Mesenteric fat pad (tissue), 1 donor: ENCODE results near the gene FDPS. TPM values are rescaled to one million over a fixed set of nuclear protein-coding genes. Genes with fewer than 3 reads are reported as not detected.

ENCODE experiments used
- DNase-seq: peaks from one replicate; pipeline ENCODE4 v3.0.0-alpha.2; 2020; ENCODE audit warnings: low spot score
- total RNA-seq: library from RNA; stranded (reverse); fragmentation: NEBNext Ultra II Directional; extraction: Animal tissue kit (Norgen Biotek cat#: 25700); gene quantifications from one replicate; pipeline ENCODE4 v1.2.1, GENCODE V29; 2021
- donor health status: DM: yes; HTN: yes; CAD: no.

The FDPS gene
- total RNA-seq, 1 donor from 2014 or later: 91.7 TPM

DNA sequence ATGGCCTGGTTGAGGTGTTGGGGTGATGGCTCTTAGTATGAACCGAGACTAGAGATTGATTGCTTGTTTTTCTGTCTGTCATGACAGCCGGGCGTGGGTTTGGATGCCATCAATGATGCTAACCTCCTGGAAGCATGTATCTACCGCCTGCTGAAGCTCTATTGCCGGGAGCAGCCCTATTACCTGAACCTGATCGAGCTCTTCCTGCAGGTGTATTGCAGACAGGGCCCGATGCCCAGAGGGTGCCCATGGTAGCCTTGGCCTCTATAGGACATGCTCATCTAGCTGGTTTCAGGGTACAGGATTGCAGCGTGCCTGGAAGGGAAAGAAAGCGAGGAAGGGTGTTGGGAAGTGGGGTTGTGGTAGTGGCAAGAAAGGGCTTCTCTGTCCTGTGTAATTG, 9.4 kb downstream of the FDPS start:
- no peak for DNase-seq

DNA sequence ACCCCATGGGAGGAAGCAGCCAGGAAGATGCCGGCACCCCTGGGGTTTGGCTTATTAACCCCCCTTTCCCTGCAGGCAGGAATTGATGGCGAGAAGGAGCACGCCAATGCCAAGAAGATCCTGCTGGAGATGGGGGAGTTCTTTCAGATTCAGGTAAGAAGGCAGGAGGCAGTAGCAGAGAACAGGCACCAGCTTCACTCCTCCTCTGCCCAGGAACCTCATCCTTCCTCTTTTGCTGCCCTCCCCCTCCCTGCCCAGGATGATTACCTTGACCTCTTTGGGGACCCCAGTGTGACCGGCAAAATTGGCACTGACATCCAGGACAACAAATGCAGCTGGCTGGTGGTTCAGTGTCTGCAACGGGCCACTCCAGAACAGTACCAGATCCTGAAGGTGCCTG, 10.9 kb downstream of the FDPS start:
- no peak for DNase-seq

DNA sequence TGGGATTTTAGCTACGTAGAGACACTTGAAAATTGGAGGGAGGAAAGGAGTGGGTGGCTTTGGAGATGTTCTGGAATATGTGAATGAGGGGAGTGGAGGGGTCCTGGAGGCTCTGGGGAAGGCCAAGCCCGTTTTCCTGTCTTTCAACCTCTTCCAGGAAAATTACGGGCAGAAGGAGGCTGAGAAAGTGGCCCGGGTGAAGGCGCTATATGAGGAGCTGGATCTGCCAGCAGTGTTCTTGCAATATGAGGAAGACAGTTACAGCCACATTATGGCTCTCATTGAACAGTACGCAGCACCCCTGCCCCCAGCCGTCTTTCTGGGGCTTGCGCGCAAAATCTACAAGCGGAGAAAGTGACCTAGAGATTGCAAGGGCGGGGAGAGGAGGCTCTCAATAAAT, 11.6 kb downstream of the FDPS start:
- DNase-seq: no peak

DNA sequence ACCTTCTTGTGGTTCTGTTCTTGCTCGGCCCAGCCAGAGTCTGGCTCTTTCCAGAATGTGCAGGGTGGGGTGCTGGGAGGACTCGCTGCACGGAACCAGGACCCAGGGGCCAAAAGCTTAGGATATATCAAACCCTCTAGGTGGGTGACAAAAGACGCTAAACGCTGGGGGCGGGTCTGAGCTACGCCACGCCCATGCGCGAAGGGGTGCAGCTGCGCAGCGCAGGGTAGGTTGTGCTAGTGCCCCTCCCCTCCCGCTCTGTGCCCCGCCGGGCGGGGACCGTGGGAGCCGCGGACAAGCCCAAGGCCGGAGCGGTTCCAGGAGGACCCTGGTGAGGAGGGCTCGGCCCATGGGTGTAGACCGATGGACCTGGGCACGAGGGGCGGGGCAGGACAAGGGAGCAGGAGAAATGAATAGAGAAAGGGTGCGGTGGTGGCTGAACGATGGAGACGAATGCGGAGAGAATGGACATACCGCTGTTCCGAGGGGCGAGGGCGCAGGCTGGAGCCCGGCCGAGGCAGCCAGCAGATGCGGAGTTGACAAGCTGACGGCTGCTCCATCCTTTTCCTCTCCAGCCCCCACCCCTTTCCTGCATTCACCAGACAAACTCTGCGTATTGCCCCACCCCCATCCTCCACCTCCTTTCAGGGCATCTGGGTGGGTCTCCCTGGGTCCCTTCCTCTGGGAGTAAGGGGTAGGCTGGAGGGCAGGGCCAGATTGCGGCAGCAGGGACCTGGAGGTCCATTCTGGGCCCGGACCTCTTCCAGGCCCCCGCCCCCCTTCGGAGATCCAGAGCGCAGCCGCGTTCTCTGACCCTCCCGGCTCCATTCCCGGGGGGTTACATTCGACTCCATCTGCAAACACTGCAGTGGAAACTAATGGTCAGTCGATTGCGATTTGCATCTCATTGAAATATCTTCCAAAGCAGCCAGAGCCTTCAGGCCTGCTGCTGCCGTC, 12.3 kb downstream of the FDPS start, which contains the start of gene RUSC1:
TSS of gene RUSC1 (plus strand) at position 234 of the 957 bp plus-strand sequence. CDS start 880 bp downstream, outside the sequence.
- DNase-seq: peak; percentile 92

DNA sequence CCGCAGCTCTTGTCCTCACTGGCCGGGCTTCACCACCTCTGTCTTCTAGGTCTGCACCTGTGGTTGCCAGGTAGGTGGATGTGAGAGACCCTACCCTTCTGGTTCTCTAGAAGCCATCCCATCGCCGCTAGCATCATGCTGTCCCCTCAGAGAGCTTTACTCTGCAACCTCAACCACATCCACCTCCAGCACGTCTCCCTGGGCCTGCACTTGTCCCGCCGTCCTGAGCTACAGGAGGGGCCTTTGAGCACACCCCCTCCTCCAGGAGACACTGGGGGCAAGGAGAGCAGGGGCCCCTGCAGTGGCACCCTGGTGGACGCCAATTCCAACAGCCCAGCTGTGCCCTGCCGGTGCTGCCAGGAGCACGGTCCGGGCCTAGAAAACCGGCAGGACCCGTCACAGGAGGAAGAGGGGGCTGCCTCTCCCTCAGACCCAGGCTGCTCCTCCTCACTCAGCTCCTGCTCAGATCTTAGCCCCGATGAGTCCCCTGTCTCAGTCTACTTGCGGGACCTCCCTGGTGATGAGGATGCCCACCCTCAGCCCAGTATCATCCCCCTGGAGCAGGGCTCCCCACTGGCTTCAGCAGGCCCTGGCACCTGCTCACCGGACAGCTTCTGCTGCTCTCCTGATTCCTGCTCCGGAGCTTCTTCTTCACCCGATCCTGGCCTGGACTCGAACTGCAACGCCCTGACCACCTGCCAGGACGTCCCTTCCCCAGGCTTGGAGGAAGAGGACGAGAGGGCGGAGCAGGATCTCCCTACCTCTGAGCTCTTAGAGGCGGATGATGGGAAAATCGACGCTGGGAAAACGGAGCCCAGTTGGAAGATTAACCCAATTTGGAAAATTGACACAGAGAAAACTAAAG, 13.2 kb downstream of the FDPS start:
- peak; percentile 86 for DNase-seq

DNA sequence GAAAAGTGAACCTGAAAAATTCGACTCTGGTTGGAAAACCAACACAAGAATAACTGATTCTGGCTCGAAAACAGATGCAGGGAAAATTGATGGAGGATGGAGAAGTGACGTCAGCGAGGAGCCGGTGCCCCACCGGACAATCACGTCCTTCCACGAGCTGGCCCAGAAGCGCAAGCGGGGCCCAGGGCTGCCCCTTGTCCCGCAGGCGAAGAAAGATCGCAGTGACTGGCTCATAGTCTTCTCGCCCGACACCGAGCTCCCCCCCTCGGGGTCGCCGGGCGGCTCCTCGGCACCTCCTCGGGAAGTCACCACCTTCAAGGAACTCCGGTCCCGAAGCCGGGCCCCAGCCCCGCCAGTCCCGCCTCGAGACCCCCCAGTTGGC, 13.9 kb downstream of the FDPS start:
- peak; percentile 90 for DNase-seq

DNA sequence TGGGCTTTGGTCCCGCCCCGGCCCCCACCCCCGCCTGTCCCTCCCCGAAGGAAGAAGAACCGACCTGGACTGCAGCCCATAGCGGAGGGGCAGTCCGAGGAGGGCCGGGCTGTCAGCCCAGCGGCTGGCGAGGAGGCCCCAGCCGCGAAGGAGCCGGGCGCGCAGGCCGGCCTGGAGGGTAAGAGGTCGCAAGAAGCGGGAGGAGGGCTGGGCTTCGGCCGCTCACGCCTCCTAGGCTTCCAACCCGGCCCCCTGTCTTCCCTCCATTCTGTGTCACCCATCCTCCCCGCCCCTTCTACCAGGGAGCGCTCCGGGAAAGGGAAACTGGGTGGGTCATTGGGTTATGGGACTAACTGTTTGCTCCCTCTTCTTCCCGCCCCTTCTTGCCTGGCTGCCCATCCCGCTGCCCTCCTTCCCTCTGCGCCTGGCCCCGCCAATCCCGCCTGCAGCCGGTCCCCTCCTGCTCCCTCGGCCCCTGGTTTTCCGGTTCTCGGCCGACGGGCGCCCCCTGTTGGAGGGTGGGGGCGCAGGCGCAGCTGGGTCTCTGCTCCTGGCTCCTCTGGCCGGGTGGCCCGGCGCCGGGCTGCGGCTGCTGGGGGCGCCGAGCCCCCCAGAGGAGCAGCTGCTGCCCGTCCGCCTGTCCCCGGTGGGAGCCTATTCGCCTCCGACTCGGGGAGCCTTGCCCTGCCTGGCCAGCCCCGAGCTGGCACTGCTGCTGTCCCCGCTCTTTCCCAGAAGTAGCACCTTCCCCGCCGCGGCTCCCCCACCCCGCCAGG, 14.5 kb downstream of the FDPS start:
- peak; percentile 97 for DNase-seq

DNA sequence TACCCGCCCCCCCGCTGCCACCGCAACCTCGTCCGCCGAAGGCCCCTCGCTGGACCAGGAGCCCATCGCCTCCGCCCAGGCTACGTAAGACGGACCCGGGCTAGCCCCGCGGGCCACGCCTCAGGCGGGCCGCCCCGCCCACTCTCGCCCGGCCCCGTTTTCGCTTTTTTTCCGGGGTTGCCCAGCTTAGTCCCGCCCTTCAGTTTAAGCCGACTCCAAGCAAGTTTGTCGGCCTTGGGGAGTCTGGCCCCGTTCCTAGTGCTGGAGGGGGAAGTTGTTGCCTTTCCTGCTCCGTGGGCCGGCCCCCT, 15.0 kb downstream of the FDPS start:
- peak; percentile 96 for DNase-seq

DNA sequence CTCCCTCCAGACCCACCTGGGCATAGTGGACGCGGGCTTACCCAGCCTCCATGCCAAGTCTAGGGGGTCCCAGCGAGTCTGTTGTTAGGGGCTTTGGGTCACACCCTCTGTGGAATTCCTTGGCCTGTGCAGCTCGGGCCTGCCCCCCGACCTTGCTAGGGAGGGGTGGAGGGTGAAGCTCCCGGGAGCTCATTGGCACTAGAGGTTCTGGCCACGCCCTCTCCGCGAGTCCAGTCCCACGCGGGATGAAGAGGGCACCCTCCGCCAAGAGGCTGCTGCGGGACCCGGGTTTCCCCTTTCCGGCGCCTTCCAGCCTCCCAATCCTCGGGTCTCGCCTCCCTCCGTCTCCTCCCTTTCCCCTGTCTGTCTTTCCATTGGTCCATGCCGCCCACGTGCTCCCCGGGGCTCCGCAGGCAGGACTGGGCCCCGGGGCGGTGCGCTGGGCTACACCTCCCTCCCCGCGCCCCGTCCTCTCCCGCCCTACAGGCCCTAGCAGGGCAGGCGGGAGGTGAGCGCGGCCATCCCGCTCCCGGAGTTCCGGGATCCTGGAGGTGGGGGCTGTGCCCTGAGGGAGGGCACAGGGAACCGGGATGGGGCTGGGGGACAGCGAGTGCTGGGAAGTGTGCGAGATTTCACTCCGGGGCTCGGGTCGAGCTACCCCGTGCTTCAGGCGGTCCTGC, 15.5 kb downstream of the FDPS start:
- peak; percentile 97 for DNase-seq

DNA sequence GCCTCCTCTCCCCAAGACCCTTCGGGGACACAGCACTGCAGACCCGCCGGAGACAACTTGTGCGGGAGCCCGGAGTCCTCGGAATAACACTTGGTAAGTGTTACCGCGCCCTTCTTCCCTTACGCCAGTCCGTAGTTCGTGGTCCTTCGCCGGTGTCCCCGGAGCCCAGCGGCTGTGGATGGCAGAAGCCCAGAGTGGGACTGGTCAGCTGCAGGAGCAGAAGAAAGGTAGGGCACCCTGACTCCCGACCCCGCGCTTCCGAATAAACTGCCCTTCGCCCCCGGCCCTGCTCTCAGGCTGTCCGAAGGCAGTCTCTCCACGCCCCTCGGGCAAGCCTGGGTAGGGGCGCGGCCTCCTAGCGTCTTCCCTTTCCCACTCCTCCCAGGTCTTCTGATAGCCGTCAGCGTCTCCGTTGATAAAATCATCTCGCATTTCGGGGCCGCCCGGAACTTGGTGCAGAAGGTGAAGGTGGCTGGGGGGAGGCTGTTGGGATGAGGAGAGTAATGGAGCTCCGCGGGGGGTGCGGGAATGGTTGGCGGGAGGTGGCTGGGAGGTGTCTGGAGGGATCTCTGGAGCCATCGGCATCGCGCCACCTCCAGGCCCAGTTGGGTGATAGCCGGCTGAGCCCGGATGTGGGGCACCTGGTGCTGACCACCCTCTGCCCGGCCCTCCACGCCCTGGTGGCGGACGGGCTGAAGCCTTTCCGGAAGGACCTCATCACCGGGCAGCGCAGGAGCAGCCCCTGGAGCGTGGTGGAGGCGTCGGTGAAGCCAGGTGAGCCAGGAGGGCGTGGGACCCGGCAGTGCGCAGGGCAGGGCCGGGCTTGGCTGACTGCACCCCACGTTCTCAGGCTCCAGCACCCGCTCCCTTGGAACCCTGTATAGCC, 16.3 kb downstream of the FDPS start:
- peak; percentile 90 for DNase-seq

DNA sequence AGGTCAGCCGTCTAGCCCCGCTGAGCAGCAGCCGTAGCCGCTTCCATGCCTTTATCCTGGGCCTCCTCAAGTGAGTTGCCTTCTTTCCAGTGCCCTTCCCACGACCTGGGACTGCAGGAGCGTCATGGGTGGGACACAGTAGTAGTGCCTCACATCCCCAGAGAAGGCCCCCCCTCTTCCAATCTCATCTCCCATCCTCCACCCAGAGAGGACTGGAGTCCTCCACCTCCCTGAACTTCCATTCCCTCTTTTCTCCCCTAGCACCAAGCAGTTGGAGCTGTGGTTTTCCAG, 16.9 kb downstream of the FDPS start:
- no peak for DNase-seq

DNA sequence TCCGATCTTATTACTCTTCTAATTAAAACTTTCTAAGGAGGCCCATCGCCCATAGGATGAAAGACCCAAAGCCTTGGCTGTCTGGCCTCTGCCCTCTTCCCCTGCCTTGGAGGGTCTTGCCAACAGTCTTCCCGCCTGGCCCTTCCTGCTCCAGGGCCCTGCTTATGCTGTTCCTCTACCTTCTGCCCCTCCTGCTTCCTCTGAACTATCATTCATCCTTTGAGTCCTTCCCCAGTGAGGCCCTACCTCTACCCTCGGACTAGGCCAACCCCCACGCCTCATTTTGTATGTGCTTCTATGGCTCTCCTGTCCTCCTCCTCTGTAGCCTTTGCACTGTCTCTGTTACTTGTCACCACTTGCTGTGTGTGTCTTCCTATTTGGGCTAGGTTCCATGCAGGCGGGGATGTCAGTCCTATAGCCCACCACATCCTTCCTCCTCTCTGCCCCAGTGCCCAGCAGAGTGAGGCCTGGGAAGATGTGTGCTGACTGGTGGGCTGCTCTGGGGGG, 17.4 kb downstream of the FDPS start:
- peak; percentile 72 for DNase-seq

DNA sequence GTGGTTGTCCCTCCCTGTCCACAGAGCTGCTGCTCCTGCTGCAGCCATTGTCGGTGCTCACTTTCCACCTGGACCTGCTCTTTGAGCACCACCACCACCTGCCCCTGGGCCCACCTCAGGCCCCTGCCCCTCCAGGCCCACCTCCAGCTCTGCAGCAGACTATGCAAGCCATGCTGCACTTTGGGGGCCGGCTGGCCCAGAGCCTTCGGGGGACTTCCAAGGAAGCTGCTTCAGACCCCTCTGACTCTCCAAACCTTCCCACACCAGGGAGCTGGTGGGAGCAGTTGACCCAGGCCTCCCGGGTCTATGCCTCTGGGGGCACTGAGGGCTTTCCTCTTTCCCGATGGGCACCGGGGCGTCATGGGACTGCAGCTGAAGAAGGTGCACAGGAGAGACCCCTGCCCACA, 18.0 kb downstream of the FDPS start:
- DNase-seq: peak; percentile 89

DNA sequence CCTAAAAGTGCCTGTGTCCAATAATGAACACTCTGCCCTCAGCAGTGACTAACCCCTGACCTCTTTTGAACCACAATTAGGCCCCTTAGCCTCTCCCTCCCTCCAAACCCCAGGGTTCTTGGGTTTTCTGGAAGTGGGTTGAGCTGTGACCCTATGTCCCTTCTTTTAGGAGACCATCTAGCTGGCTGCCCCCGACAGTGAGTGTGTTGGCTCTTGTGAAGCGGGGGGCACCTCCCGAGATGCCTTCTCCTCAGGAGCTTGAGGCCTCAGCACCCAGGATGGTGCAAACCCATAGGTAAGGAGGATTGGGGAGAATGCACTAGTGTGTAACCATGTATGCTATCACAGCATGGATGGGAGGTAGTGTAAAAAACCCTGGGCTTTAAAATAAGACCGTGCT, 19.3 kb downstream of the FDPS start:
- DNase-seq: peak; percentile 41

DNA sequence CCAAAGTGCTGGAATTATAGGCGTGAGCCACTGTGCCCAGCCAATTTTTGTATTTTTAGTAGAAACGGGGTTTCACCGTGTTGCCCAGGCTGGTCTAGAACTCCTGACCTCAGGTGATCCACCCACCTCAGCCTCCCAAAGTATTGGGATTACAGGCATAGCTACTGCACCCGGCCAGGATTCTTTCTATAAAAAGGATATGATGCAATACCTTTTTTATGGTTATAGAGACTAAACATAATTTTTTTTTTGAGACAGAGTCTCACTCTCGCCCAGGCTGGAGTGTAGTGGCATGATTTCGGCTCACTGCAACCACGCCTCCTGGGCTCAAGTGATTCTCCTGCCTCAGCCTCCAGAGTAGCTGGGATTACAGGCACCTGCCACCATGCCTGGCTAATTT, 20.2 kb downstream of the FDPS start:
- peak; percentile 8 for DNase-seq

DNA sequence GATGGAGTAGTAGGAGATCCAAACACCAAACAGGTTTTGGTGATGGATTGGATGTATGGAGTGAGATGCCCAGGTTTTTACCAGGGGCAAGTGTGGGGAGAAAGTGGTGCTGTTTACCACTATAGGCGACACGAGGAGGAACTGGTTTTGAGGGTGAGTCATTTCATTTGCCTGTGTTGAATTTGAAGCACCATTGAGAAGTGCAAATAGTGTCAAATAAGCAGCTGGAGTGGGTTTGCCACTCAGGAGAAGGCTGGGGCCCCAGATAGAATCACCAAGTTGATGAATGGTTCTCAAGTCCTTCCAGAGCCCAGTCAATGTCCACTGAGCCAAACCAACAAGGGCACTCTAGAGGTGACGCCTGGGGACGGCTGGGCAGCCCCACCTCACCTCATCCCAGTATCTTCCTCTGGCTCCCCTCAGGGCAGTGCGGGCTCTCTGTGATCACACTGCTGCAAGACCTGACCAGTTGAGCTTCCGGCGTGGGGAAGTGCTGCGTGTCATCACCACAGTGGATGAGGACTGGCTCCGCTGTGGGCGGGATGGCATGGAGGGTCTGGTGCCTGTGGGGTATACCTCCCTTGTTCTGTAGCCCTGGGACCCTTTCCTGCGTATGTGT, 21.4 kb downstream of the FDPS start:
- DNase-seq: peak; percentile 68

DNA sequence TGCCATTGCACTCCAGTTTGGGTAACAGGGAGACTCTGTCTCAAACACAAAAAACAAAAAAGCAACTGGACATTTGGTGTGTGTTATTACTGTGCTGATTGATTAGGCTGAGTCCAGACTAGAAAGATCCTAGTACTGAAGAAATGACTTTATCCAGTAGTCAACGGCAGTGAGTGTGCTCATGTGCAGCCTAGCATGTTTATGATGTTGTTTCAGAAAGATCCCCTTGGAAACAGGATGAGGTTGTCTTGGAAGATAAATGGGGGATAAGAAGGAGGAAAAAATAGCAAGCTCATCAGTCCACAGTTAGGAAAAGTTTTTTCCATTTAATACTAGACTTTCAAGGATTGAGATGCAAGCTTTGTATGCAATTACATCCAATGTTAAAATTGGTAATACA, 26.3 kb downstream of the FDPS start:
- no peak for DNase-seq

DNA sequence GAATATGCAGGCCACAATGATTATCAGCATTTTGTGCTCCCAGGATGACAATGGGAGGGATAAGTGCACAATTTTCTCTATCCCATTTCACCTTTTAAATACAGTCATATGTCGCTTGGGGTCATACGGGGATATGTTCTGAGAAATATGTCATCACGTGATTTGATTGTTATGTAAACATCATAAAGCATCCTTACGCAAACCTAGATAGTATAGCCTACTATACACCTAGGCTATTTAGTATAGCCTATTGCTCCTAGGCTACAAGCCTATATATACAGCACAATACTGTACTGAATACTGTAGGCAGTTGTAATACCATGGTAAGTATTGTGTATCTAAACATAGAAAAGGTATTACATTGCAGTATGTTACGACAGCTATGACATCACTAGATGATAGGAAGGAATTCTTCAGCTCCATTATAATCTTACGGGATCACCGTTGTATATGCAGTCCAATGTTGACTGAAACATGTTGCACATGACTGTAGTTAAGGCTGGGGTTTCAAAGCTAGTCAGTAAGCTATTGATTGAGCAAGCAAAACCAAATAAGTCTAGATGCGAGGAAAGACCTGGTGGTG, 30.9 kb downstream of the FDPS start:
- no peak for DNase-seq

DNA sequence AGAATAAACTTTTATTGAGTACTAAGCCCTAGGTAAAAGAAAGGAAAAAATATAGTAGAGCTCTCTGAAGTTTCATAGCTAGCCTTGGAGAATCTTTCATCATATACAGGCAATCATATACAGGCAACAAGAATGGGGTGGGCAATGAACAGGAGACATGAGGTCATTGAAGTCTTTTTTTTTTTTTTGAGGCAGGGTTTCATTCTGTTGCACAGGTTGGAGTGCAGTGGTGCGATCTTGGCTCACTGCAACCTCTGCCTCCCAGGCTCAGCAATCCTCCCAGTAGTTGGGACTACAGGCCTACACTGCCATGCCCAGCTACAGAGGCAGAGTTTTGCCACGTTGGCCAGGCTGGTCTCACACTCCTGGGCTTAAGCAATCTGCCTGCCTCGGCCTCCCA, 34.2 kb downstream of the FDPS start:
- no peak for DNase-seq
